CD1c-positive myeloid dendritic cell (primary cell): ENCODE data around the gene NTM.

Experiments used
- DNase-seq: peaks from one replicate; pipeline ENCODE4 v3.0.0-alpha.2; 2016; ENCODE audit errors: extremely low spot score

The NTM gene

DNA sequence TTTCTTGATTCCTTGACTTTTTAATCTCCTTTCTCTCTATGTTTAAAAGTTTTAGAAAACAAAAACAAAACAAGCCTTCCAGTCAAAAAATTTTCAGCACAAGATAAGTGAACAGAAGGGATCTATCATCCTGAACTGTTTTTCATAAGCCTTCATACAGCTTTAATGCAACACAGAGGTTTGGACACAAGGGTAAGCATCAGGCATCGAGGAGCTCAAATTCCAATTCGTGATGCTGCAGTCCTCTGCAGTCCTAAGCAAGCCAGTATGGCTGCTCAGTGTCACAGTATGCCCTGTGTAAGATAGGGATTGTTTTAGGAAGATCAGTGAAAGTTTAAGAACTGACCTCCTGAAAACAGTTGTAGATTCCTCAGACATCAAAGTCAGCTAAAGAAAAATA, 740.9 kb downstream of the NTM start:
- no peak for DNase-seq

DNA sequence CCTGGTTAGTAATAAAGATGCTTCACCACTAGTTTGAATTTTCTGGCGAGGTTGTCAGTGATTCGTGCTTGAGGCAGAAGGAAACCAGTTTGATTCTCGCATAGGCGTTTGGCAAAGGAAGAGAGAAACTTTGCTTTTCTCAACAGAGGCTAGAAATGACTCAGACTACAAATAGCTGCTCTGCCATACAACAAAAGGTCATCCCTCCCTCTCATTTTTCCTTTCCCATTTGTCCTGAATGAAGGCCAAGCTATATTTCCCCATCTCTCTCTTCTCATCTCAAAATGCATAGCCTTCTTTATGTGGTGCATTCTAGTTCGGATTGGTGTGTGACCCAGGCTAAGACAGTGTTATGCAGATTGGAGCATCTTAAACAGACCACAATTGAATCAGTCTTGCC, 741.4 kb downstream of the NTM start:
- no peak for DNase-seq

DNA sequence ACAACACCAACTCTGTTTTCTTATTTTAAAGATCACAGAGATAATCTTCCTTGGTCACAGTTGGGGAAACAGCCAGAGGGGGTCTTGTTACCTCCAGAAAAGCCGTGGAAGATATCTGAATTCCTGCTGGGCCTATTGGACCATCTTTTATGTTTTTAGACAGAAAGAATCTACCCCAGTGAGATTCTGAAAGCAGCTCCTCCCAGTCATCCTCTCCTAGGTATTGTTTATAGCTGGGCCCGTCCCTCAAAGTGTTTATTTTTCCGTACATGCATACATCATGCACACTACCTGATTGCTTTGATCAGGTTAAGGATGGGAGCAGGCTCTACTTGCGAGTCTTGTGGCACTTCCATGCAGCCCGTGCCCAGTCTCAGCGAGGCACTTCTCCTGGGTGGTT, 742.4 kb downstream of the NTM start:
- no peak for DNase-seq

DNA sequence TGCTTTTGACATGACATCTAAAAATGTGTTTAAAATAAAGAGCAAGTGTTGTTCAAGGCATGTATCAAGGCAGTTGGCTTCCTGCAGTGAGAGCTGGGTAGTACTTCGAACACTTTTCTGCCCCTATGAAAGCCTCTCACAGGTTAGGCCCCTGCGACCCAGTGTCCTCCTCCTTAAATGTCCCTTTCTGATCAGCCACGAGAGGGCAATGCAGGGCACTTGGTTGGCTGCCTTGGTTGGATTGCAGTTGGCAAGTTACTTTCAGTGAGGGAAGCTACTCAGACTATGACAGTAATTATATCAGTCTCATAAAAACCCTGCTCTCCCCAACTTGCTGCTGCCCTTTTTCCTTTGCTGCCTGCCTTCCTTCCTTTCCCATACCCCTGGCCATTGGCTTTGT, 743.8 kb downstream of the NTM start:
- DNase-seq, result peak; percentile 12

DNA sequence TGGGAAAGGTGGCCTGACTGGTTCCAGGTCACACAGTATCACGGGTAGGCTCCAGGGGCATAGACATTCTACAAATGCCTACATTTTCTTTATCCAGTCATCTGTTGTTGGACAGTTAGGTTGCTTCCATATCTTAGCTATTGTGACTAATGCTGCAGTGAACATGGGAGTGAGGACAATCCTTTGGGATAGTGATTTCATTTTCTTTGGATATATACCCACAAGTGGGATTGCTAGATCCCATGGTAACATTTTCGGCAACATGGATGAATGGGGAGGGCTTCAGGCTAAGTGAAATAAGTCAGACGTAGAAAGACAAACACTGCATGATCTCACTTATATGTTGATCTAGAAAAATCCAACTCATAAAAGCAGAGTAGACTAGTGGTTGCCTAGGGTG, 744.3 kb downstream of the NTM start:
- DNase-seq, result no peak

DNA sequence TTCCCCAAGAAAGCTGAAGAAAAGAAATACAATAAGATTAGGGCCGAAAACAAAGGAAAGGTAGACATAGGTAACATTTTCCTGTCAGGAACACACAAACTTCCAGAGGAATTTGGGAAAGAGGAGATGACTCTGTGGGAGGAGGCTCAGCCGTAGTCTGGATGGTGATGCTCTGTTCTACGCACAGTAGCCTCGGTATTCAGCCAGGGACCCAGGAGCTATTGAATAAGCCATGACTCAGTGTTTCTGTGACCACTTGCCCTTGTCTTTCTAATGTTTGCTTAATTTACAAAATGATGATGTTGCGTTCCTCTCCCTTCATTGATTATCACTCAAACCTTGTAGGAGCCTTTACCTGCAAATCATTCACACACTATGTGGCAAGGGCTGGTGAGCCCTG, 745.0 kb downstream of the NTM start:
- no peak for DNase-seq

DNA sequence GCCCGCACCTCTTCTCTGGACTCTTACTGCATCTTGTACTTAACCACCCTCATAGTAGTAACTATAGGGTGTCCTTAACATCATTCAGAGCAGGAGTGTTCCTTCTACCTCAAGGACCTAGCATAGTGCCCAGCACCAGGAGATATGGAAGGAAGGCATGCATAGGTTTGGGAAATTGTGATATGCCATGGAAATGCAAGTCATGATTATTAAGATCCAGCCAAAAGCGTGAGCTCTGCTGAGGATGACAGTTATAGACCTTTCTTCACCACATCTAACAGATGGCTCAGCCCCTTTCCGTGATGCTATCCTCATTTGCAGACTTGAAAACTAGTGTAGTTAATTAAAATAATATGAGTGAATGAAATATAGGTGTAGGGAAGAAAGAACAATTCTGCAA, 746.1 kb downstream of the NTM start:
- no peak for DNase-seq

DNA sequence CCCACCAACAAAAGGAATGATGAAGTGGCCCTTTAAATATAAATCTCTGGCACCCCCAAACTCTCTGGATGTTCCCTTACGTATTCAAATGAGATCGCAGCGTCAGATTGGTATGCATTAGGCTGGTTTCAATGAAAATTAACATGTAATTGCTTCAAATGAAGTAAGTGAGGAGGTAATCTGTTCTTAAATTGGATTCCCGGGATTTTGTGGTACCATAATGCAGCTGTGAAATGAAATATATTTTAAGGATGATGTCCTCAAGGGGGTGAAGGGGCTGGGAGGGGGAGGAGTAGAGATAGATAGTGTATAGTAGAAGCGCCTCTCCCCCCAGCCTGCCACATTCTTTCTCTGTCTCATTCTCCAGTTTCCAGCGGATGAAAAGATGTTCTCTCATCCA, 748.2 kb downstream of the NTM start:
- DNase-seq, result no peak

DNA sequence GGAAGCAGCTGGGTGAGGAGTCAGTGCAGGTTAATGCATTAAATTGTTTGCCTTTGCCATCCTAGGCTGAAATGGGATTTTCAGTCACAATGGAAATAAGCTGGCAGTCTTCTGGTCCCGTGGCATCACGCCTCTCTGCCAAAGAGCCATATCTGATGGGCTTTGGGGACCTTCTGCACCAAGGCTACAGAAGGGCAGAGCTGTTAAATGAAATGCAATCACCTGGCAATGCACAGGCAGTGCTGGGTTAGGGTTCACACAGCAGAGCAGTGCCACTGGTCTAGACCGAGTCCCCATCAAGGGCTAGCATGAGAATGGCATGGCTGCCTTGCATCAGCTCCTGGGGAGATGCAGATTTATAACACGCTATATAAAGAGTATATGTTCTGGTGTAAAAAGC, 749.2 kb downstream of the NTM start:
- DNase-seq, result no peak

DNA sequence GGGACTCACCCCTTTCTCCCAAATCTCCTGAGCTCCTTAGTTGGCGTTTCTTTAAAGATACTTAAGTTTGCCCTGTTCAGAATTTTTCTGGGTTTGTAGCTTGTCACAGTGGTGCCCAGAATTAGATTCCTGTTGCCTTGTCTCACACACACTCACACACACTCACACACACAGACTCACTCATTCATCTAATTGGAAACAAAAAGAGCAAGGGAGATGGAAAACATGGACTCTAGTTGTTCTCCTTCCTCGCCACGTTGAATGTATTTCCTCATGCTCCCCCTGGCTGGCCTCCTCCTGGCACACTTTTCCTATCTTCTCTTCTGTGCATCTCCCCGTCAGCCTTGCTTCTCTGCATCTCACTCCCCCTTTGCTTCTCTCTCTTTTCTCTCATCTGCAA, 752.3 kb downstream of the NTM start:
- no peak for DNase-seq

DNA sequence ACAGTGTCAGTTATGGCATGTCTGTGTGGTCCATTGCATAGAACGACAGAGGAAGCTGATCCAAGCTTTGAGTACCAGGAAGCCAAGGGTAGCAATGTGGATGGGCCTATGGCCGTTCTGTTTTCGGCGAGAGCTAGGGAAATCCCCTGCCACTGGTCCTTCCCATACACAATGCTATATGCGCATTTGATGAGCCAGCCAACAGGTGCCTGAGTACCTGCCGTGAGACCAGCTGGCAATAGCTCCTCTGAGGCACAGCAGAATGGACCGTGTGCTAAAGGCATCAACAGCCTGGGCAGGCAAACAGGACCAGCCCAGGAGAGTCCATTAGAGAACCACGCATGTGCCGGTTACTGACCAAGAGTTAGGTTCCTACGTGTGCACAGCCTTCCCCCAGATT, 753.0 kb downstream of the NTM start:
- DNase-seq, result no peak

DNA sequence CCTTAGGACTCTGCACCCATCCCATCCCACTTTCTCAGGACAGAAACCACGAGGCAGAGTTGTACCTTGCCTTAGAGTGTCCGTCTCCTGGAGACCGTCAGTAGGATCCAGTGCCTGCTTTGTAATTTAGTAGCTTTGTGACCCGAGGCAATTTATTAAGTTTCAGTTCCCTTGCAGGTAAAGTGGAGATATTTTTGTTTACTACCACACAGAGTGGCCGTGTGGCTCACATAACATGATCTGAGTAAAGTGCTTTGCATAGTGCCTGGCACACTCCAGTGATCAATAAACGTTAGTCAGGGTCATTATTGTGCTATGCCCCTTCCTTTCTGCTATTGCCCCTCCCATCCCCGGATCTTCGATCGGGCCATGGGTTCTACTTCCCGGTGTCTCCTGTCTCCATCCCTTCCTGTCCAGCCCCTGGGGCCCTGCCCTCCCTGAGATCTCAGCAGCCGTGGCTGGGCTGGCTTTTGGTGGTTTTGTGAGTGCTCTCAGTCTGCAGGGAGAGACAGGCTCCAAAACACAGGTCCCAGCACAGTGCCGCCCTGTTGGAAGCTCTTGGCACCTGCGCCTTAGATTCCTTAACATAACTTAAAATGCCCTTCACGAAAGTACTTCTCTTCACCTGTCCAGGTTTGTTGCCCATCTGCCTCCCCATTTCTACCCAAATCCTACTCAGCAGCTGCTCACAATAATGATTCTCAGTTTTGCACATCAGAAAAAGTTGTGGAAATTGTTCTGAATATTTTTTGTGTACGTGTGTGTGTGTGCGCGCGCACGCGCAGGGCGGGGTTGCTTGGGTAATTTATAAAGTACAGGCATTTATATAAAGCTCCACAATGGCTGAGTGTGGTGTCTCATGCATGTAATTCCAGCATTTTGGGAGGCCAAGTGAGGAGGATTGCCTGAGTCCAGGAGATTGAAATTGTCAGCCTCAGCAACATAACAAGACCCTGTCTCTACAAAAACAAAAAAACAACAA, 753.7 kb downstream of the NTM start:
- DNase-seq, result no peak

DNA sequence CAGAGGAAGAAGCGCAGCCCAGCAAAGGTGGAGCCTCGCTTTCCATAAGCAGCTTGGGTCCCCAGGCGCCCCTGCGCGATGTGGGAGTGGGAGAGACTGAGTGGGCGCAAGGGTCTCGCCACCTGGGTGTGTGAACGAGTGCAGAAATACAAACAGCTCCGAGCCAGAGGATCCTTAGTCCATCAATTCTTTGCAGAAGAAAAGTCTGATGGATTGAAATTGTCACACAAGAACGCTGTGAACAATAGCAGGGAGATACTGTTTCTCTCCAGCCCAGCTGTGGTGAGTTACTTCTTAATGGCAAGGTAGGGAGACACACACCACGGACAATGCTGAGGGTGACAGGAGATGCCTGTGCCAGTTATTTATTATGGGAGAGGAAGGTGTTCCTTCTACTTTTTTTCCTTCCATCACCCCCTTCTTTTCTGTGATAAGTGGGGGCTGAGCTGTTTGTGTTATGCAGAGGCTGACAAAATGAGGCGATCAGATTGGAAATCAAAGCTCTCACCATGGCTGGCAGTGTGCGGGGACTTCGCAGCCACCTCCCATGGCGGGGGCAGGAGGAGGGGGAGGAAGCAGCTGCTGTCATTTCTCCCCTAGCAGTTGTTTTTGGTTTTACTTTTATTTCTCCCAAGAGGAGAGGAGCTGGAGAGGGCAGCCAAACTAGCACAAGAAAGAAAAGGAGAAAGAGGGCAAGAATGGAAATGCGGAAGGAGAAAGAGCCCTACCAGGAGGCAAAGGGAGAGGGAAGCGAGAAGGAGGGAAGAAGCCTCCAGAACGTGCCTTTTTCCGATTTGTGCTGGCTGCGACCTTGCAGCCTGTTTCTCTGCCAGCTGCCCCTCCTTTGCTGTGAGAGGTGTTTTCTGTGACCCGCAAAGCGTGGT, 755.8 kb downstream of the NTM start:
- peak; percentile 5 for DNase-seq

DNA sequence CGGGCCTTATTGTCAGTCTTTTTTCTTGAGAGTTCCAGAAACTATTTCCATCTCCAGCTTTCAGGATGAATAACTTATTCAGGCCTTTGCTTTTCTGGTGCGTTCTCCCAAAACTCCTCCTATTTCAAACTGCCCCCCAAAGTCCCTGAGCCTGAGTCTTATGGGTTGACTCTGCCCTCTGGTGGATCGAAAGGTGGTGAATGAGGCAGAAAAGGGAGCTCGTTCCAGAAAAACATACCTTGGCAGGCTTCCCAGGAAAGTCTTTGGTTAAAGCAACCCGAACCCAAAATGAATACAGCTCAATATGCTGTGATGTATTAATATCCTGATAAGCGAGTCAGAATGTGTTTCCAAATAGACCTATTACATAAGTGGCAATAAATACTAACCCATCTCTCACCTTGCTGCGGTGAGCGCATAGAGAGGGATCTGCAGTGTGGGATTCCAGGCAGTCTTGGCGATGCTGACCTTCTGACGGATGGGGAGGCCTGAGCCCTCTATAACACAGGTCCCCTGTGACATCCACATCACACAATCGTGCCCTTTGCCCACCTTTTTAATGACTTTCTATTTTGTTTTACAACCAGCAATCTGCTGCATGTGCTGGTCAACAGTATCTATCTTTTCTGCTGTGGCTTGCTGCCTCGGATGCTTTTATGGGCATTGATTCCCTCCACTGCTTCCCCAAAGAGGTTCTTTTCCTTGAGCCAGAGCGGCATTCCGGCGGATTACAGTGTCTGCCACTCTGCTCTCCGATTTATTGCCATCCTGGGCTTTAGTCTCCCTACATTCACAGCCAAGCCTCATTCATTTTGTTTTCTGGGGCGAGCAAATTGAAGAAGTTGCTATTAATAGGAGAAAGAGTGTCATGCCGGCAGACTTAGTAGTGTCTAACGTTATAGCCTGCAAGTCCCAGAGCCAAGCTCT, 756.8 kb downstream of the NTM start:
- peak; percentile 23 for DNase-seq

DNA sequence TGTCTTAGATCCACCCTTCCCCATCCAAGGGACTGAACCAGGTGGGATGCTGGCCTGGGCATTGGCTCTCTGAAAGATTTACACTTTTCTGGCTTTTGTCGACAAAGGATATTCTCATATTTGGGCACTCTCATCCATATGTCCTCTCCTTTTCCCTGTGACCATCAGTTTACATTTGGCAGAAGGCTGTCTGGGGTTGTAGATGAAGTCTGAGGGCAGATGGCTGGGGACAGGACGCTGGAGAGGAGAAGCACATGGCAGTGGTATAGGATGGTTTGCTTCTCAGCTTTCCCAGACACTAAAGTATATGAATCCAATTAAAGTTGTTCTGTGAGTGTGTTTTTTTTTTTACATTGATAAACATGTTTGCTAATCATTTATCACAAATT, 757.5 kb downstream of the NTM start:
- DNase-seq, result no peak

DNA sequence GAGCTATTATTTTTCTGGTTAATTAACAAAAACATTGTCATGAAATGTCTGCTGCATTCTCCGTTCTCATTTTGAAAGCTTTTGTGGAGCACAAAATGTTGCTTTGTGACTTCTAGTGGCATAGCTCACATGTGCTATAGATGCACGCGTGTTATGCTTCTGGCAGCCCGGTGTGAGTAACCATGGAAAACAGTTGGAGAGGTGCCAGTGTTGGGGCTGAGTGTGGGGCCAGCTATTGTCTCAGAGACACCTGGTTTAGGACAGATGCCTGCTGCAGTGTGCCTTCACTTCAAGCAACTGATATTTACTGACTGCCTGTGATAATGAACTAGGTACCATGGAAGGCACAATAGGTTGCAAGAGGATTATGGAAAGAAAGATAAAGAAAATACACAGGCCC, 760.6 kb downstream of the NTM start:
- DNase-seq, result no peak

DNA sequence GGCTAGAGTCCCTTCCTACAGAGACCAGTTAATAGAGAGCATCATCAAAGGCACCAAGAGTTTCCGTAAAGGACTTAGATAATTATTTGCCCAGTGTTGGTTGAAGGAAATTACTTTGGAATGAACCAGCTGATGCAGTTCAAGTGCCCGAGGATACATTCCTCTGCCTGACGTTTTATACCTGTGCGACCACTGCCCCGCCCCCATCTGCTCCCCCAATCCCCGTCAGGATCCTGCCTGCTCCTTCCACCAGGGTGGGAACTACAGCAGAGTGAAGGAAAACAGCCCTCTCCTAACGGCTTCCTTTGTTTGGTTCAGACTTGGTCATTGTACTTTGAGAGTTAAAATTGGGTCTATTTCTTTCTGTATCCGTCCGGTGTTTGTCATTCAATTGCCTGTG, 761.5 kb downstream of the NTM start:
- no peak for DNase-seq

DNA sequence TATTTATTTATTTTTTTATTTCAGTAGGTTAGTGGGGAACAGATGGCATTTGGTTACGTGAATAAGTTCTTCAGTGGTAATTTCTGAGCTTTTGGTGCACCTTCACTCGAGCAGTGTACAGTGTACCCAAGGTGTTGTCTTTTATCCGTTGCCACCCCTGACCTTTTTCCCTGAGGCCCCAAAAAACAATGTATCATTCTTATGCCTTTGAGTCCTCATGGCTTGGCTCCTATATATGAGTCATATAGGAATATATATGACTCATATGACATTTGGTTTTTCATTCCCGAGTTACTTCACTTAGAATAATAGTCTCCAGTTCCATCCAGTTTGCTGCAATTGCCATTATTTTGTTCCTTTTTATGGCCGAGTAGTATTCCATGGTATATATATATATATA, 763.9 kb downstream of the NTM start:
- DNase-seq, result no peak

DNA sequence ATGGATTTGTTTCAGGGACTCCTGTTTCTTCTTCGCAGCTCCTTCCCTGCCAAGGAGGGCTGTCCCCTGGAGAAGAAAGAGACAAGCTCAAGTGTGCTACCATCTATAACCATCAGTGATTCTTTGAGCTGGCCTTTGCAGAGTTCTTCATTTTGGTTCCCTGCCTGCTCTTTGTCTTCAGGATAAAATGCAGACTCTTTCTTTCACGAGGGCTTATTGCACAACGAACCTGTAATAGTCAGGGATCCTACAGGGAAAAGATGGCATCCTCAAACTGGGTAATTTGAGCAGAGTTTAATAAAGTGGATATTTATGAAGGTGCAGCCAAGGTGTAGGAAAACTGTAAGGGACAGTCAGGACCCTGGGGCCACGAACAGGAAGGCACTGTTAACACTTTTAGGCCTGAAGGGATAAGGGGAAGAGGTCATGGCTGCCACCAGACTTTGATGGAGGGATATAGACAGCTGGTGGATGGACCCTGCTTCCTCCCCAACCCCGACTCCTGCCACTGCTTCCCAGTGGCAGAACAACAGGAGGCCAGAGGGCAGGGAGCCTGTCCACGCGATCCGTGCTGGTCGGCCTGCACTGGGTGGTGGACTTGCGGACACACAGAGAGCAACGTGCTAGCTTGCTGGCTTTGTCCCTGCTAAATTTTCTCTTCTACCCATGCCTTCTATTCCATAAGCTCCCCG, 767.0 kb downstream of the NTM start:
- no peak for DNase-seq

DNA sequence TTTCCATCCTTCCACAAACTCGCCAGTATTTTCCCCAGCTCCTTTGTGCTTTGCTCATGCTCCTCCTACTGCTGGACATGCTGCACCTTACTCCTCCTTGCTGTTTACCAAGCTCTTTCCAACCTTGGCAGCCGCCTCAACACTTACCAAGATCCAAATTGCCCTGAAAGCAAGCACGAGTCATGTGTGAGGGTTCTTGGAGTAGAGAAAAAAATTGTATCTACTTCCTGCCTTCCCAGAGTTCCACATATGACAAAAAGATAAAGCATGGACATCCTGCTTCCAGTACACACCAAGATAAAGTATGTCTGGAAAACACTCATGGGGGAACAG, 767.5 kb downstream of the NTM start:
- DNase-seq, result no peak

DNA sequence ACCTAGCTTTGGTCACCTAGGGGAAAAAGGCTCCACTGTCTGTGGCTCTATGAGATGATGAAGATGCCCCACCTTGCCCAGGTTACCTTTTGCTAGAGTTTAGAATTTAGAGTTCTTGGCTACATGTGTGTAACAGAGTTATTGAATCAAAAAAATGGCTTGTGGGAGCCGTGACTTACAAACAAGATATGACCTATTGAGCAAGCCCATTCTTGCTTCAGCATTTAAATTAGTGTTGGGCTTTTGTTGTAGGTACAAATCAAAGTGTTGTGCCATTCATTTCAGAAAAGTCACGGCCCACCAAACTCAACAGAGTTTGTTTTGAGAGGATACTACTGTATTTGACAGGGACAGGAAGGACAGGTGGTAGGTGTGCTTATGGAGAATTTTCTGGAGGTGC, 768.8 kb downstream of the NTM start:
- no peak for DNase-seq
